Measurements from ENCODE around the gene CYBB.

The CYBB gene

DNA sequence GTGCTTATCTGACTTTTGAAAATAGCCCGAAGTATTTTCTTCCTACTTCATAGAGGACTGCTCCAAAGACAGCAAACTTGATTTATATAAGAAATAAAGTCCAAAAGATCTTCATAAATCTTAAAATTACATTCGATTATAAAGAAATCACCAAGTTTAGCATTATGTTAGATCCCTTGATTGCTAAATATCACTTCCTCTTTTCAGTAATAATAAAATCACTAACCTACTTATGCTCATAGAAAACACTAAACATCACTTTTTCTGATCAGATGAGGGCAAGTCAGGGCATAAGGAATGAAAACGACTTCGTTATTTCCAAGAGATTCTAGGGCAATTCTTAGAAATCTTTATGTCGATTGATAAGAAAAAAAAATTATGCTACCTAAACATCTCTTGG, 35.5 kb downstream of the CYBB start:
- no peaks in the 10 kb centered on the region for H3K79me2 ChIP-seq
- H3K36me3 ChIP-seq (ENCODE audit: control insufficient read depth, insufficient read depth, low read length) = no peaks in the 10 kb centered on the region
- TF ChIP-seq, protein P1, sequence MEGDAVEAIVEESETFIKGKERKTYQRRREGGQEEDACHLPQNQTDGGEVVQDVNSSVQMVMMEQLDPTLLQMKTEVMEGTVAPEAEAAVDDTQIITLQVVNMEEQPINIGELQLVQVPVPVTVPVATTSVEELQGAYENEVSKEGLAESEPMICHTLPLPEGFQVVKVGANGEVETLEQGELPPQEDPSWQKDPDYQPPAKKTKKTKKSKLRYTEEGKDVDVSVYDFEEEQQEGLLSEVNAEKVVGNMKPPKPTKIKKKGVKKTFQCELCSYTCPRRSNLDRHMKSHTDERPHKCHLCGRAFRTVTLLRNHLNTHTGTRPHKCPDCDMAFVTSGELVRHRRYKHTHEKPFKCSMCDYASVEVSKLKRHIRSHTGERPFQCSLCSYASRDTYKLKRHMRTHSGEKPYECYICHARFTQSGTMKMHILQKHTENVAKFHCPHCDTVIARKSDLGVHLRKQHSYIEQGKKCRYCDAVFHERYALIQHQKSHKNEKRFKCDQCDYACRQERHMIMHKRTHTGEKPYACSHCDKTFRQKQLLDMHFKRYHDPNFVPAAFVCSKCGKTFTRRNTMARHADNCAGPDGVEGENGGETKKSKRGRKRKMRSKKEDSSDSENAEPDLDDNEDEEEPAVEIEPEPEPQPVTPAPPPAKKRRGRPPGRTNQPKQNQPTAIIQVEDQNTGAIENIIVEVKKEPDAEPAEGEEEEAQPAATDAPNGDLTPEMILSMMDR (IDR thresholded peaks at IDR 0.05) = no peak
- no peak overlapping the region for H2AFZ ChIP-seq
- no peak overlapping the region for H3K27ac ChIP-seq
- no peak overlapping the region for H3K9ac ChIP-seq
- H3K9me3 ChIP-seq (ENCODE audit: control insufficient read depth, low read length) = no peaks in the 10 kb centered on the region
- H3K27me3 ChIP-seq (ENCODE audit: control insufficient read depth, insufficient read depth, low read length) = no peaks in the 10 kb centered on the region
- no peak overlapping the region for H3K4me2 ChIP-seq (ENCODE audit: low read length)
- no peak overlapping the region for H3K4me3 ChIP-seq (ENCODE audit: low read depth, low read length)
- H3K4me1 ChIP-seq = no peaks in the 10 kb centered on the region

DNA sequence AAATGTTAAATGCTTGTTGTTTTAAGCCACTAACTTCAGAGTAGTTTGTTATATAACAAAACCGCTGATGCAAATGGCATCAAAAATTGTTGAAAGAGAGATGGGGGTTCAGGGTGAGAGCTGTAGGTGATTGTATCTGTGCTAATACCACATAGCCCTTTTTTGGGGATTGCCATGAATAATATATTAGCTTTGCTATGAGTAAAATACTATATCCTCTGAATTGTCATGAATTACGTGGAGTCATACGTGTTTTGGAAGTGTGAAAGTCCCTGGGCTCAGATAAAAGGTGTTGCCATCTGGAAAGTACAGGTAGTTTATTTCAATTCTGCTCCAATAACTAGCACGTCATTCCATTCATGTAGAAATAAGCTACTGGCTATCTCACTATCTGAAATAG, 36.9 kb downstream of the CYBB start:
- no peak overlapping the region for H3K27ac ChIP-seq
- no peak overlapping the region for H3K4me2 ChIP-seq (ENCODE audit: low read length)
- no peaks in the 10 kb centered on the region for H3K79me2 ChIP-seq
- H3K9me3 ChIP-seq (ENCODE audit: control insufficient read depth, low read length) = no peaks in the 10 kb centered on the region
- no peaks in the 10 kb centered on the region for H3K27me3 ChIP-seq (ENCODE audit: control insufficient read depth, insufficient read depth, low read length)
- H3K36me3 ChIP-seq (ENCODE audit: control insufficient read depth, insufficient read depth, low read length) = no peaks in the 10 kb centered on the region
- no peak overlapping the region for H3K4me3 ChIP-seq (ENCODE audit: low read depth, low read length)
- H3K9ac ChIP-seq = no peak overlapping the region
- TF ChIP-seq, protein P1 (IDR thresholded peaks at IDR 0.05) = no peak
- H3K4me1 ChIP-seq = no peaks in the 10 kb centered on the region
- no peak overlapping the region for H2AFZ ChIP-seq

DNA sequence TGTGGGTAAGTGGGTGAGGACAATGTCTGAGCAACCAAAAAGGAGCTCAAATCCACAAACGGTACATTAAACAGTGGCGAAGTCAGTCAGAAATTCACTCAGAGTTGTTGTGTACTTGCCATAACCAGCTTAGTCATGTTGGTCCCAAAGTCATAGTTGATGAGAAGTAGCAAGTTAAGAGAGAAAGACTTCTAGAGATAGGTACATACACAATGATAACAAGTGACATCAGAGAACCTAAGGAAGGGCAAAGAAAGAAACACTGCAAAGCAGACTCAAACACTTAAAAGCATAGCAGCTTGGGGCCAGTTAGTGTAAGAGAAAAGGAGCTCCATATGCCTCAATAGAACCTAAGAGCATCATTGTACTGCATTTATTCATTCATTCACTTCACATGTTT, 37.3 kb downstream of the CYBB start:
- Histone ChIP-seq H3K4me2 (ENCODE audit: low read length) (no peak overlapping the region), H3K36me3 (ENCODE audit: control insufficient read depth, insufficient read depth, low read length) (no peaks in the 10 kb centered on the region), H3K79me2 (no peaks in the 10 kb centered on the region), H3K4me3 (ENCODE audit: low read depth, low read length) (no peak overlapping the region), H3K9me3 (ENCODE audit: control insufficient read depth, low read length) (no peaks in the 10 kb centered on the region), H3K4me1 (no peaks in the 10 kb centered on the region), H2AFZ (no peak overlapping the region), H3K27me3 (ENCODE audit: control insufficient read depth, insufficient read depth, low read length) (no peaks in the 10 kb centered on the region), H3K27ac (no peak overlapping the region), H3K9ac (no peak overlapping the region)
- TF ChIP-seq, protein P1 (IDR thresholded peaks at IDR 0.05) = no peak

DNA sequence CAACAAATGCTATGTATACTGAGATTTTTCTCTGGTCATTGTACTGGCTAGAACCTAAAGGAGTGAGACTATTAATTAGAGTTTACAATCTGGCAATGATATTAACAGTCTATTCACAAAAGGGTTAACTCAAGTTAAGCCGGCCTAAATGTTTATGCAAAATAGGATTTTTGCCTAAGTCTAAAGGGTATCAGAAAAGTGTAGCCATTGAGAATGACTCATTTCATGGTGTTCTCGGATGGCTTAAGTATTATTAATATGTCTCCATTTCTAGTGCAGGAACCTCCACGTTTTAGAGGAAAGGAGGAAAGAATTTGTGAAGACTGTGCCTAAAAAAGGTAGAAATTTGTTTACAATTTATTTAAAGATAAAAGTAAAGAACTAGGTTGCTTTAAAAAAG, 37.7 kb downstream of the CYBB start:
- H3K27ac ChIP-seq = no peak overlapping the region

DNA sequence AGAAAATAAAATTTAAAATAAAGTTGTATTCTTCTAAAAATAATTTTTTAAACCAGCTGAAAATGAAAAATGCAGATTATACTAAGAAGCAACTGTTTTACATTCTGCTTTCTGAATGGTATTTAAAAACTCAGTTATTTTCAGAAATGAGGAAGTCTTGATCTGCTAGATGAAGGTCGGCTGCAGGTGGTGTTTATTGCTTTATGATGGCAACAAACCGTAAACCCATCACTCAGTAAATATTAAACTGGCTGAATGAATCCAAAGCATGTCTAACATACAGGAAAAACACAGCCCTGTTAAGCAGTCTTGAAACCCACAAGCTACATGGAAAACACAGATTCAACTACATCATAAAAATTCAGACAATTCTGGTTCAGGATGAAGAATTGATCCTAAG, 38.2 kb downstream of the CYBB start:
- Histone ChIP-seq H2AFZ (no peak overlapping the region), H3K4me2 (ENCODE audit: low read length) (no peak overlapping the region), H3K27me3 (ENCODE audit: control insufficient read depth, insufficient read depth, low read length) (no peaks in the 10 kb centered on the region), H3K79me2 (no peaks in the 10 kb centered on the region), H3K36me3 (ENCODE audit: control insufficient read depth, insufficient read depth, low read length) (no peaks in the 10 kb centered on the region), H3K27ac (no peak overlapping the region), H3K4me1 (no peaks in the 10 kb centered on the region), H3K4me3 (ENCODE audit: low read depth, low read length) (no peak overlapping the region), H3K9me3 (ENCODE audit: control insufficient read depth, low read length) (no peaks in the 10 kb centered on the region), H3K9ac (no peak overlapping the region)
- TF ChIP-seq, protein P1 (IDR thresholded peaks at IDR 0.05) = no peak

More for the DNA sequence above, 37.7 kb downstream of the CYBB start:
- no peaks in the 10 kb centered on the region for H3K4me1 ChIP-seq
- H3K27me3 ChIP-seq (ENCODE audit: control insufficient read depth, insufficient read depth, low read length) = no peaks in the 10 kb centered on the region
- TF ChIP-seq, protein P1 (IDR thresholded peaks at IDR 0.05) = no peak
- no peaks in the 10 kb centered on the region for H3K36me3 ChIP-seq (ENCODE audit: control insufficient read depth, insufficient read depth, low read length)
- H3K9me3 ChIP-seq (ENCODE audit: control insufficient read depth, low read length) = no peaks in the 10 kb centered on the region
- H3K79me2 ChIP-seq = no peaks in the 10 kb centered on the region
- no peak overlapping the region for H2AFZ ChIP-seq
- no peak overlapping the region for H3K4me2 ChIP-seq (ENCODE audit: low read length)
- no peak overlapping the region for H3K4me3 ChIP-seq (ENCODE audit: low read depth, low read length)
- no peak overlapping the region for H3K9ac ChIP-seq
